IMR-90 (cell line): ENCODE results near the gene CTDP1. TPM values are rescaled to one million over a fixed set of nuclear protein-coding genes. Genes with fewer than 3 reads are reported as not detected.
A peak's percentile ranks its signal among the peaks of the same experiment; 100 is the strongest.

Experiments
- ATAC-seq: fragments of 200-7000 bp; cut with Tn5 transposase; 2 replicates; pipeline ENCODE4 v1.9.1; 2020; ENCODE audit warnings: low read depth, mild to moderate bottlenecking, moderate library complexity
- BruUV-seq: library from RNA; stranded (reverse); fragments of 400-500 nt; replicated peaks from 2 replicates; lab custom pipeline; 2021; lab: Mats Ljungman, UMichigan
- CTCF ChIA-PET: fragments of 300-600 bp; formaldehyde crosslinking; extraction: SDS; loops from one replicate; lab custom pipeline; 2021; ENCODE audit warnings: antibody characterized with exemption; lab: Yijun Ruan, JAX
- POLR2A ChIA-PET: fragments of 300-600 bp; sonication (Branson Sonifier 250); formaldehyde crosslinking; loops from one replicate; lab custom pipeline; 2022; ENCODE audit warnings: antibody characterized with exemption; ENCODE audit not compliant: unreplicated experiment; lab: Charles Lee
- DNase-seq: peaks from one replicate; pipeline ENCODE4 v3.0.0; 2013
- H2AFZ ChIP-seq: replicated peaks from 2 replicates; pipeline ENCODE3; 2013; ENCODE audit warnings: low read length, mild to moderate bottlenecking; ENCODE audit not compliant: poor library complexity
- H2AK5ac ChIP-seq: 2 replicates; pipeline ENCODE4 v1.6.1; 2013; ENCODE audit warnings: low read depth, low read length, inconsistent platforms
- H2AK9ac ChIP-seq: replicated peaks from 2 replicates; pipeline ENCODE3; 2013; ENCODE audit warnings: mild to moderate bottlenecking, low read depth, low read length, moderate library complexity; ENCODE audit not compliant: poor library complexity
- H2BK120ac ChIP-seq: 2 replicates; pipeline ENCODE4 v1.6.1; 2013; ENCODE audit warnings: low read depth, low read length, inconsistent platforms
- H2BK15ac ChIP-seq: 3 replicates; pipeline ENCODE4 v1.6.1; 2013; ENCODE audit warnings: low read depth, low read length, inconsistent platforms
- H2BK20ac ChIP-seq: 2 replicates; pipeline ENCODE4 v1.6.1; 2013; ENCODE audit warnings: low read depth, mild to moderate bottlenecking, inconsistent platforms, low read length, moderate library complexity
- H2BK5ac ChIP-seq: 2 replicates; pipeline ENCODE4 v1.6.1; 2013; ENCODE audit warnings: mild to moderate bottlenecking, low read depth, low read length, inconsistent platforms; ENCODE audit not compliant: poor library complexity, severe bottlenecking
- H3K14ac ChIP-seq: replicated peaks from 2 replicates; pipeline ENCODE4 v1.6.1; 2013; ENCODE audit warnings: low read depth, low read length, inconsistent platforms
- H3K18ac ChIP-seq: 2 replicates; pipeline ENCODE4 v1.6.1; 2013; ENCODE audit warnings: low read depth, low read length, control low read depth
- H3K23ac ChIP-seq: 2 replicates; pipeline ENCODE4 v1.6.1; 2013; ENCODE audit warnings: low read depth, low read length, inconsistent platforms
- H3K27ac ChIP-seq: 2 replicates; pipeline ENCODE4 v1.5.1; 2013; ENCODE audit warnings: mild to moderate bottlenecking, control low read depth, low read length; ENCODE audit not compliant: insufficient read depth
- H3K27me3 ChIP-seq: 2 replicates; pipeline ENCODE4 v1.6.1; 2013; ENCODE audit warnings: low read length; ENCODE audit not compliant: control insufficient read depth, insufficient read depth
- H3K36me3 ChIP-seq: 2 replicates; pipeline ENCODE4 v1.6.1; 2013; ENCODE audit warnings: low read length, mixed read lengths; ENCODE audit not compliant: control insufficient read depth, insufficient read depth
- H3K4ac ChIP-seq: 2 replicates; pipeline ENCODE4 v1.6.1; 2013; ENCODE audit warnings: low read depth, low read length, inconsistent platforms
- H3K4me1 ChIP-seq: 2 replicates; pipeline ENCODE4 v1.6.1; 2013; ENCODE audit warnings: low read length, mixed read lengths; ENCODE audit not compliant: control insufficient read depth, insufficient read depth
- H3K4me2 ChIP-seq: 2 replicates; pipeline ENCODE4 v1.6.1; 2013; ENCODE audit warnings: low read depth, mild to moderate bottlenecking, control low read depth, low read length, moderate library complexity
- H3K4me3 ChIP-seq: 2 replicates; pipeline ENCODE4 v1.5.1; 2013; ENCODE audit warnings: low read depth, mild to moderate bottlenecking, control low read depth, low read length, moderate library complexity; ENCODE audit not compliant: insufficient read depth
- H3K56ac ChIP-seq: 2 replicates; pipeline ENCODE4 v1.6.1; 2013; ENCODE audit warnings: low read length, inconsistent platforms; ENCODE audit not compliant: insufficient read depth; ENCODE audit errors: extremely low read depth
- H3K79me1 ChIP-seq, 2 experiments: 2 replicates each; pipeline ENCODE4 v1.6.1; 2013; ENCODE audit warnings: low read length in 2 of 2, inconsistent platforms in 1 of 2, low read depth in 1 of 2
- H3K9ac ChIP-seq: 2 replicates; pipeline ENCODE4 v1.6.1; 2013; ENCODE audit warnings: low read depth, low read length, control low read depth
- H3K9me1 ChIP-seq: 2 replicates; pipeline ENCODE4 v1.6.1; 2013; ENCODE audit warnings: low read length, inconsistent platforms; ENCODE audit not compliant: insufficient read depth
- H3K9me3 ChIP-seq: 2 replicates; pipeline ENCODE4 v1.6.1; 2013; ENCODE audit warnings: low read length; ENCODE audit not compliant: control insufficient read depth, insufficient read depth
- H4K20me1 ChIP-seq: 2 replicates; pipeline ENCODE4 v1.6.1; 2013; ENCODE audit warnings: low read length, inconsistent platforms; ENCODE audit not compliant: insufficient read depth
- H4K5ac ChIP-seq: 2 replicates; pipeline ENCODE4 v1.6.1; 2013; ENCODE audit warnings: mild to moderate bottlenecking, low read depth, low read length, control low read depth
- H4K8ac ChIP-seq, 2 experiments: 2 replicates each; pipeline ENCODE4 v1.6.1; 2013; ENCODE audit warnings: low read depth in 2 of 2, low read length in 2 of 2, control low read depth in 1 of 2, inconsistent platforms in 1 of 2
- H4K91ac ChIP-seq: 2 replicates; pipeline ENCODE4 v1.6.1; 2013; ENCODE audit warnings: low read depth, low read length, inconsistent platforms; ENCODE audit not compliant: insufficient read depth
- BHLHE40 ChIP-seq: fragments of 150-350 bp; IDR thresholded peaks from 2 replicates; pipeline ENCODE4 v1.6.1; 2016; ENCODE audit warnings: mild to moderate bottlenecking, low read depth, low read length
- CEBPB ChIP-seq: IDR thresholded peaks from 2 replicates; pipeline ENCODE4 v1.6.1; 2012; ENCODE audit warnings: low read depth, low read length, improper control_type of control experiment
- CHD1 ChIP-seq: IDR thresholded peaks from 2 replicates; pipeline ENCODE4 v1.6.1; 2012; ENCODE audit warnings: low read depth, low read length, improper control_type of control experiment
- FOS ChIP-seq: fragments of 150-350 bp; IDR thresholded peaks from 2 replicates; pipeline ENCODE4 v1.6.1; 2016; ENCODE audit warnings: low read depth, low read length
- MAFK ChIP-seq: IDR thresholded peaks from 2 replicates; pipeline ENCODE4 v1.6.1; 2012; ENCODE audit warnings: low read depth, low read length, improper control_type of control experiment
- MAZ ChIP-seq: IDR thresholded peaks from 2 replicates; pipeline ENCODE4 v1.6.1; 2012; ENCODE audit warnings: low read depth, mild to moderate bottlenecking, low read length, improper control_type of control experiment, moderate library complexity, borderline replicate concordance
- MXI1 ChIP-seq: IDR thresholded peaks from 2 replicates; pipeline ENCODE4 v1.6.1; 2012; ENCODE audit warnings: low read depth, mild to moderate bottlenecking, low read length, moderate library complexity, borderline replicate concordance
- NFE2L2 ChIP-seq: fragments of 150-350 bp; IDR thresholded peaks from 2 replicates; pipeline ENCODE4 v1.6.1; 2016; ENCODE audit warnings: low read depth, mild to moderate bottlenecking, low read length
- POLR2A ChIP-seq: IDR thresholded peaks from 2 replicates; pipeline ENCODE4 v1.6.1; 2012; ENCODE audit warnings: mild to moderate bottlenecking, low read depth, low read length
- RAD21 ChIP-seq: IDR thresholded peaks from 2 replicates; pipeline ENCODE4 v1.6.1; 2012; ENCODE audit warnings: low read length, improper control_type of control experiment
- RCOR1 ChIP-seq: IDR thresholded peaks from 2 replicates; pipeline ENCODE4 v1.6.1; 2012; ENCODE audit warnings: mild to moderate bottlenecking, low read length, improper control_type of control experiment; ENCODE audit not compliant: insufficient replicate concordance
- RFX5 ChIP-seq: IDR thresholded peaks from 2 replicates; pipeline ENCODE4 v1.8.0; 2012; ENCODE audit warnings: low read depth, mild to moderate bottlenecking, low read length, moderate library complexity
- SMC3 ChIP-seq: fragments of 150-350 bp; IDR thresholded peaks from 2 replicates; pipeline ENCODE4 v1.6.1; 2016; ENCODE audit warnings: low read depth, mild to moderate bottlenecking, antibody characterized with exemption, low read length, moderate library complexity
- USF2 ChIP-seq: fragments of 150-350 bp; IDR thresholded peaks from 2 replicates; pipeline ENCODE4 v1.6.1; 2017; ENCODE audit warnings: mild to moderate bottlenecking, antibody characterized with exemption, low read length, low read depth
- whole genome bisulfite sequencing, 2 experiments: methylation state at CpG; one replicate each; pipeline versions ENCODE4 v1.1.5 to v1.1.7; 2013; ENCODE audit warnings: missing lambda C conversion rate in 2 of 2; ENCODE audit not compliant: insufficient read length in 1 of 2; ENCODE audit errors: extremely low coverage in 2 of 2; 5-methylcytosine and 5-hydroxymethylcytosine counted together
- dilution Hi-C: fragments of 300-500 bp; cut with HindIII; formaldehyde crosslinking; loops from one replicate; pipeline ENCODE4 v1.14.3; 2018; ENCODE audit warnings: low sequenced_read_pairs; ENCODE audit not compliant: unreplicated experiment
- in situ Hi-C: fragments of 300-500 bp; cut with MboI; formaldehyde crosslinking; loops from 3 replicates; pipeline ENCODE4 v1.14.3; 2019; ENCODE audit warnings: low sequenced_read_pairs, inconsistent platforms, mixed read lengths
- intact Hi-C: fragments of 100-400 bp; cut with micrococcal nuclease; formaldehyde crosslinking; loops from 2 replicates; pipeline ENCODE4 v1.10.0; 2022
- polyA plus RNA-seq, 3 experiments: library from polyadenylated mRNA; depleted of rRNA; stranded (reverse); fragments of >200 nt; gene quantifications; 2 replicates each; pipeline ENCODE4 v1.2.3, GENCODE V29; 2012; ENCODE audit warnings: low replicate concordance in 1 of 3
- total RNA-seq: library from RNA; depleted of rRNA; stranded (reverse); fragments of >200 nt; gene quantifications from 2 replicates; pipeline ENCODE4 v1.2.3, GENCODE V29; 2012
- TF ChIP-seq, protein P1 (sequence below): conservative IDR thresholded peaks from 2 replicates; pipeline ENCODE4 v1.5.1; 2012; ENCODE audit warnings: mild to moderate bottlenecking, low read depth, low read length, improper control_type of control experiment
- TF ChIP-seq, protein P2 (sequence below): fragments of 150-350 bp; IDR thresholded peaks from 2 replicates; pipeline ENCODE4 v1.6.1; 2016; ENCODE audit warnings: low read depth, mild to moderate bottlenecking, low read length, moderate library complexity, borderline replicate concordance

Gene CTDP1
- total and polyA plus RNA-seq, 2 of the 4 experiments (the other 2 are of a cell fraction): 13.4 to 17.6 TPM

- no peak overlapping the region for H4K8ac ChIP-seq
- intact Hi-C loops (no loop called here), dilution Hi-C loops (no loop called here), in situ Hi-C loops (no loop called here)
- TF ChIP-seq, protein P1, sequence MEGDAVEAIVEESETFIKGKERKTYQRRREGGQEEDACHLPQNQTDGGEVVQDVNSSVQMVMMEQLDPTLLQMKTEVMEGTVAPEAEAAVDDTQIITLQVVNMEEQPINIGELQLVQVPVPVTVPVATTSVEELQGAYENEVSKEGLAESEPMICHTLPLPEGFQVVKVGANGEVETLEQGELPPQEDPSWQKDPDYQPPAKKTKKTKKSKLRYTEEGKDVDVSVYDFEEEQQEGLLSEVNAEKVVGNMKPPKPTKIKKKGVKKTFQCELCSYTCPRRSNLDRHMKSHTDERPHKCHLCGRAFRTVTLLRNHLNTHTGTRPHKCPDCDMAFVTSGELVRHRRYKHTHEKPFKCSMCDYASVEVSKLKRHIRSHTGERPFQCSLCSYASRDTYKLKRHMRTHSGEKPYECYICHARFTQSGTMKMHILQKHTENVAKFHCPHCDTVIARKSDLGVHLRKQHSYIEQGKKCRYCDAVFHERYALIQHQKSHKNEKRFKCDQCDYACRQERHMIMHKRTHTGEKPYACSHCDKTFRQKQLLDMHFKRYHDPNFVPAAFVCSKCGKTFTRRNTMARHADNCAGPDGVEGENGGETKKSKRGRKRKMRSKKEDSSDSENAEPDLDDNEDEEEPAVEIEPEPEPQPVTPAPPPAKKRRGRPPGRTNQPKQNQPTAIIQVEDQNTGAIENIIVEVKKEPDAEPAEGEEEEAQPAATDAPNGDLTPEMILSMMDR: no peak
- no peak for TF ChIP-seq FOS
- TF ChIP-seq RFX5: no peak
- no peak for TF ChIP-seq USF2
- no peak for TF ChIP-seq CHD1
- TF ChIP-seq POLR2A: no peak
- no peak for TF ChIP-seq MAFK
- no peak for TF ChIP-seq NFE2L2
- no peak for TF ChIP-seq BHLHE40
- TF ChIP-seq, protein P2, sequence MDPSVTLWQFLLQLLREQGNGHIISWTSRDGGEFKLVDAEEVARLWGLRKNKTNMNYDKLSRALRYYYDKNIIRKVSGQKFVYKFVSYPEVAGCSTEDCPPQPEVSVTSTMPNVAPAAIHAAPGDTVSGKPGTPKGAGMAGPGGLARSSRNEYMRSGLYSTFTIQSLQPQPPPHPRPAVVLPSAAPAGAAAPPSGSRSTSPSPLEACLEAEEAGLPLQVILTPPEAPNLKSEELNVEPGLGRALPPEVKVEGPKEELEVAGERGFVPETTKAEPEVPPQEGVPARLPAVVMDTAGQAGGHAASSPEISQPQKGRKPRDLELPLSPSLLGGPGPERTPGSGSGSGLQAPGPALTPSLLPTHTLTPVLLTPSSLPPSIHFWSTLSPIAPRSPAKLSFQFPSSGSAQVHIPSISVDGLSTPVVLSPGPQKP: no peak
- no peak for TF ChIP-seq CEBPB
- no peak for TF ChIP-seq SMC3
- TF ChIP-seq MAZ: no peak
- TF ChIP-seq RCOR1: no peak
- no peak for TF ChIP-seq MXI1
- no peak for TF ChIP-seq RAD21
- H3K9me3 ChIP-seq: no peaks in the 10 kb centered on the region
- 0 out of 2 replicates have a peak, but pooled peaks cover 11% of the 10 kb centered on the region for H3K9me1 ChIP-seq
- peaks cover 53% of the 10 kb centered on the region for H3K36me3 ChIP-seq
- no peak overlapping the region for H4K5ac ChIP-seq
- H4K20me1 ChIP-seq: peaks cover 12% of the 10 kb centered on the region
- ATAC-seq (no peak), DNase-seq (no peak)
- H3K18ac ChIP-seq: no peak overlapping the region
- no peak overlapping the region for H2AFZ ChIP-seq
- H3K4me3 ChIP-seq: no peak overlapping the region
- H3K14ac ChIP-seq: no peak overlapping the region
- no peak overlapping the region for H3K4me2 ChIP-seq
- H3K9ac ChIP-seq: no peak overlapping the region
- CTCF ChIA-PET: no interaction called here
- peak overlapping the region; percentile 6 for H2AK9ac ChIP-seq
- no peak overlapping the region for H3K23ac ChIP-seq
- H2BK15ac ChIP-seq: no peak overlapping the region
- no peak overlapping the region for H4K91ac ChIP-seq
- H2AK5ac ChIP-seq: no peak overlapping the region
- WGBS, 2 experiments: 100% methylated on average over 5 of the region's 14 CpGs; no CpG with 5 or more reads in 1 of the 2 experiments
- H3K4me1 ChIP-seq: no peaks in the 10 kb centered on the region
- H3K4ac ChIP-seq: no peak overlapping the region
- no peak overlapping the region for H2BK5ac ChIP-seq
- no peak overlapping the region for H3K56ac ChIP-seq
- H3K79me1 ChIP-seq: peaks cover 18 to 52% of the 10 kb centered on the region in 2 experiments
- H2BK20ac ChIP-seq: no peak overlapping the region
- H3K27me3 ChIP-seq: no peaks in the 10 kb centered on the region
- no peak overlapping the region for H2BK120ac ChIP-seq
- no TSS peak for BruUV-seq
- POLR2A ChIA-PET: no interaction called here
- H3K27ac ChIP-seq: no peak overlapping the region
Observed at GRCh38 chr18:79706006-79706405, 26.4 kb downstream of the CTDP1 start.
